ENCODE measurements around the gene AURKB. TPM values are rescaled to one million over a fixed set of nuclear protein-coding genes. Genes with fewer than 3 reads are reported as not detected.

AURKB gene
- total and polyA plus RNA-seq, 2 of the 13 experiments (the other 11 are each of a cell fraction or from before 2014, with no cell fraction given): 29.5 to 75.3 TPM

DNA sequence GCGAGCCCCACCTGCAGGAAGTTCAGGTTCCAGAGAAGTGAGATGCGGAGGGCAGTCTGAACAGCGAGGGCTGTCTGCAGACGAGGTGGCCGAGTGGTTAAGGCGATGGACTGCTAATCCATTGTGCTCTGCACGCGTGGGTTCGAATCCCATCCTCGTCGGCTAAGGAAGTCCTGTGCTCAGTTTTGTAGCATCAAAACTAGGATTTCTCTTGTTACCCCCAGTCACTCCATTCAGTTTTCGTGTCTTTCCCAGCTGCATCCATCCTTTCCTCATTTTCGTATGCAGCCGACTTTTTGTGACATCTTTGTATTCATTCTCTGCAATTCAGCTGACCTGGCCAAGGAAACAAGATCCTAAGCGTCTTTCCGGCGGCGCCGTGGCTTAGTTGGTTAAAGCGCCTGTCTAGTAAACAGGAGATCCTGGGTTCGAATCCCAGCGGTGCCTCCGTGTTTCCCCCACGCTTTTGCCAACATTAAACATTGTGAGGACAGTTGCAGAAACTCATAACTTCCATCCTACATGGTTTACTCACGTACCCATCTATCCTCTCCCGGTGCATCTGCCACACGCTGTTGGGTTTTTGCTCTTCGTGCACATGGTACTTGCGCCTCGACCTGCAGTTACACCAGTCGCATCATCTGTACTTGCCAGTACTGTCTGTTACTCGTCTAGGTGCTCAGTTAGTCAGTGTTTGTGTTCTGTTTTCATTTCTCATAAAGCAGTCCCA, 23.4 kb downstream of the AURKB start (continued):
- TF ChIP-seq FOSL1 (CRISPR knock-in tag; IDR thresholded peaks at IDR 0.05; ENCODE audit: borderline replicate concordance) (no peak), HIVEP1 (CRISPR knock-in tag; IDR thresholded peaks at IDR 0.05) (no peak), POLR2AphosphoS5 (IDR thresholded peaks at IDR 0.05; ENCODE audit: low read depth, low read length) (no peak), ZNF775 (CRISPR knock-in tag; IDR thresholded peaks at IDR 0.05; ENCODE audit: borderline replicate concordance) (no peak), ZNF772 (CRISPR knock-in tag; IDR thresholded peaks at IDR 0.05) (peak; percentile 26), SMARCE1 (IDR thresholded peaks at IDR 0.05; ENCODE audit: borderline replicate concordance) (no peak), ZNF335 (CRISPR knock-in tag; IDR thresholded peaks at IDR 0.05) (no peak), SRSF9 (IDR thresholded peaks at IDR 0.05; ENCODE audit: borderline replicate concordance, insufficient read depth, low read depth, low read length, poor library complexity, severe bottlenecking) (no peak), IRX3 (CRISPR knock-in tag; IDR thresholded peaks at IDR 0.05; ENCODE audit: borderline replicate concordance, low read depth) (no peak), FOXA1 (IDR thresholded peaks at IDR 0.05) (no peak), FOXA1 (CRISPR knock-in tag; IDR thresholded peaks at IDR 0.05) (0 out of 2 replicates have a peak, but pooled peaks have one; percentile 25), ZNF496 (CRISPR knock-in tag; IDR thresholded peaks at IDR 0.05; ENCODE audit: insufficient replicate concordance) (no peak), ARNTL (CRISPR knock-in tag; IDR thresholded peaks at IDR 0.05) (no peak; the same call in 1 of the 2 replicates), ZNF724P (CRISPR knock-in tag; IDR thresholded peaks at IDR 0.05; ENCODE audit: borderline replicate concordance) (no peak), KDM4B (CRISPR knock-in tag; IDR thresholded peaks at IDR 0.05) (peak; percentile 69; the same call in 1 of the 2 replicates), ISX (CRISPR knock-in tag; conservative IDR thresholded peaks at IDR 0.05) (0 out of 2 replicates have a peak, but pooled peaks have one; percentile 72), SMAD1 (CRISPR knock-in tag; IDR thresholded peaks at IDR 0.05; ENCODE audit: borderline replicate concordance, low read depth) (peak; percentile 63; the same call in 1 of the 2 replicates), CENPX (CRISPR knock-in tag; IDR thresholded peaks at IDR 0.05) (no peak), ZNF350 (CRISPR knock-in tag; IDR thresholded peaks at IDR 0.05; ENCODE audit: borderline replicate concordance, low read depth) (no peak; the same call in 1 of the 2 replicates)
- TF ChIP-seq, protein P1, sequence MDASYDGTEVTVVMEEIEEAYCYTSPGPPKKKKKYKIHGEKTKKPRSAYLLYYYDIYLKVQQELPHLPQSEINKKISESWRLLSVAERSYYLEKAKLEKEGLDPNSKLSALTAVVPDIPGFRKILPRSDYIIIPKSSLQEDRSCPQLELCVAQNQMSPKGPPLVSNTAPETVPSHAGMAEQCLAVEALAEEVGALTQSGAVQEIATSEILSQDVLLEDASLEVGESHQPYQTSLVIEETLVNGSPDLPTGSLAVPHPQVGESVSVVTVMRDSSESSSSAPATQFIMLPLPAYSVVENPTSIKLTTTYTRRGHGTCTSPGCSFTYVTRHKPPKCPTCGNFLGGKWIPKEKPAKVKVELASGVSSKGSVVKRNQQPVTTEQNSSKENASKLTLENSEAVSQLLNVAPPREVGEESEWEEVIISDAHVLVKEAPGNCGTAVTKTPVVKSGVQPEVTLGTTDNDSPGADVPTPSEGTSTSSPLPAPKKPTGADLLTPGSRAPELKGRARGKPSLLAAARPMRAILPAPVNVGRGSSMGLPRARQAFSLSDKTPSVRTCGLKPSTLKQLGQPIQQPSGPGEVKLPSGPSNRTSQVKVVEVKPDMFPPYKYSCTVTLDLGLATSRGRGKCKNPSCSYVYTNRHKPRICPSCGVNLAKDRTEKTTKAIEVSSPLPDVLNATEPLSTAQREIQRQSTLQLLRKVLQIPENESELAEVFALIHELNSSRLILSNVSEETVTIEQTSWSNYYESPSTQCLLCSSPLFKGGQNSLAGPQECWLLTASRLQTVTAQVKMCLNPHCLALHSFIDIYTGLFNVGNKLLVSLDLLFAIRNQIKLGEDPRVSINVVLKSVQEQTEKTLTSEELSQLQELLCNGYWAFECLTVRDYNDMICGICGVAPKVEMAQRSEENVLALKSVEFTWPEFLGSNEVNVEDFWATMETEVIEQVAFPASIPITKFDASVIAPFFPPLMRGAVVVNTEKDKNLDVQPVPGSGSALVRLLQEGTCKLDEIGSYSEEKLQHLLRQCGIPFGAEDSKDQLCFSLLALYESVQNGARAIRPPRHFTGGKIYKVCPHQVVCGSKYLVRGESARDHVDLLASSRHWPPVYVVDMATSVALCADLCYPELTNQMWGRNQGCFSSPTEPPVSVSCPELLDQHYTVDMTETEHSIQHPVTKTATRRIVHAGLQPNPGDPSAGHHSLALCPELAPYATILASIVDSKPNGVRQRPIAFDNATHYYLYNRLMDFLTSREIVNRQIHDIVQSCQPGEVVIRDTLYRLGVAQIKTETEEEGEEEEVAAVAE (CRISPR knock-in tag; IDR thresholded peaks at IDR 0.05; ENCODE audit: borderline replicate concordance): 0 out of 2 replicates have a peak, but pooled peaks have one; percentile 36
- TF ChIP-seq, protein P2, sequence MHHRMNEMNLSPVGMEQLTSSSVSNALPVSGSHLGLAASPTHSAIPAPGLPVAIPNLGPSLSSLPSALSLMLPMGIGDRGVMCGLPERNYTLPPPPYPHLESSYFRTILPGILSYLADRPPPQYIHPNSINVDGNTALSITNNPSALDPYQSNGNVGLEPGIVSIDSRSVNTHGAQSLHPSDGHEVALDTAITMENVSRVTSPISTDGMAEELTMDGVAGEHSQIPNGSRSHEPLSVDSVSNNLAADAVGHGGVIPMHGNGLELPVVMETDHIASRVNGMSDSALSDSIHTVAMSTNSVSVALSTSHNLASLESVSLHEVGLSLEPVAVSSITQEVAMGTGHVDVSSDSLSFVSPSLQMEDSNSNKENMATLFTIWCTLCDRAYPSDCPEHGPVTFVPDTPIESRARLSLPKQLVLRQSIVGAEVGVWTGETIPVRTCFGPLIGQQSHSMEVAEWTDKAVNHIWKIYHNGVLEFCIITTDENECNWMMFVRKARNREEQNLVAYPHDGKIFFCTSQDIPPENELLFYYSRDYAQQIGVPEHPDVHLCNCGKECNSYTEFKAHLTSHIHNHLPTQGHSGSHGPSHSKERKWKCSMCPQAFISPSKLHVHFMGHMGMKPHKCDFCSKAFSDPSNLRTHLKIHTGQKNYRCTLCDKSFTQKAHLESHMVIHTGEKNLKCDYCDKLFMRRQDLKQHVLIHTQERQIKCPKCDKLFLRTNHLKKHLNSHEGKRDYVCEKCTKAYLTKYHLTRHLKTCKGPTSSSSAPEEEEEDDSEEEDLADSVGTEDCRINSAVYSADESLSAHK (CRISPR knock-in tag; IDR thresholded peaks at IDR 0.05; ENCODE audit: borderline replicate concordance): 0 out of 2 replicates have a peak, but pooled peaks have one; percentile 67

Data from HepG2 (cell line).